Measurements from ENCODE around the gene EXOC3L4.

DNA sequence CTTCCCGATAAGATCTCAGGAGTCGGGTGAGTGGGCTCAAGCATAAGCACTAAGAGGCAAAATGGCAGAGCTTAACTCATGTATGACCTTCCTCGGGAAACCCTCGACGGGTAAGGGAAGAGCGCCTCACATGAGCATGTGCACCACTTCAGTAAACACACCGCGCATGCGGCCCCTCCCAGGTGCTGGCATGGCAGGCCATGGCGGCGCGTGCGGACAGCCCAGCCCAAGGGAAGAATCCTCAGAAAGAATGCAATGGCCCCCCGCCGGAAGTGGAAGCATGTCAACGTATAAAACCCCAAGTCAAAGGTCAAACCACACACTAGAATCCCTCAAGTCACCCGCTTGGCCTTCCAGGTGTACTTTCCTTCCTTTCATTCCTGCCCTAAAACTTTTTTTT is 22.1 kb downstream of the EXOC3L4 start:
- TF ChIP-seq, protein P1, sequence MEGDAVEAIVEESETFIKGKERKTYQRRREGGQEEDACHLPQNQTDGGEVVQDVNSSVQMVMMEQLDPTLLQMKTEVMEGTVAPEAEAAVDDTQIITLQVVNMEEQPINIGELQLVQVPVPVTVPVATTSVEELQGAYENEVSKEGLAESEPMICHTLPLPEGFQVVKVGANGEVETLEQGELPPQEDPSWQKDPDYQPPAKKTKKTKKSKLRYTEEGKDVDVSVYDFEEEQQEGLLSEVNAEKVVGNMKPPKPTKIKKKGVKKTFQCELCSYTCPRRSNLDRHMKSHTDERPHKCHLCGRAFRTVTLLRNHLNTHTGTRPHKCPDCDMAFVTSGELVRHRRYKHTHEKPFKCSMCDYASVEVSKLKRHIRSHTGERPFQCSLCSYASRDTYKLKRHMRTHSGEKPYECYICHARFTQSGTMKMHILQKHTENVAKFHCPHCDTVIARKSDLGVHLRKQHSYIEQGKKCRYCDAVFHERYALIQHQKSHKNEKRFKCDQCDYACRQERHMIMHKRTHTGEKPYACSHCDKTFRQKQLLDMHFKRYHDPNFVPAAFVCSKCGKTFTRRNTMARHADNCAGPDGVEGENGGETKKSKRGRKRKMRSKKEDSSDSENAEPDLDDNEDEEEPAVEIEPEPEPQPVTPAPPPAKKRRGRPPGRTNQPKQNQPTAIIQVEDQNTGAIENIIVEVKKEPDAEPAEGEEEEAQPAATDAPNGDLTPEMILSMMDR (IDR thresholded peaks at IDR 0.05), result no peak
- TF ChIP-seq RFX5 (IDR thresholded peaks at IDR 0.05; ENCODE audit: low read length), result no peak
- no peak for TF ChIP-seq TCF12 (IDR thresholded peaks at IDR 0.05)
- no peak for TF ChIP-seq EZH2phosphoT487 (IDR thresholded peaks at IDR 0.05; ENCODE audit: borderline replicate concordance, low read depth)
- TF ChIP-seq EP300 (IDR thresholded peaks at IDR 0.05; ENCODE audit: borderline replicate concordance in 1 of 2, low read depth in 1 of 2, low read length in 1 of 2), result no peak

All from SK-N-SH (cell line).